ENCODE data around the gene MCUB.

MCUB gene

GRCh38 chr4:109611045-109611646 lies 51.1 kb downstream of the MCUB start:
- DNase-seq (ENCODE audit: low read depth), result peak; percentile 4
- TF ChIP-seq CTCF (IDR thresholded peaks at IDR 0.05; ENCODE audit: low read length, missing control alignments), result no peak
- no peak overlapping the region for H3K4me3 ChIP-seq (replicated peaks; ENCODE audit: low read depth, low read length)

GRCh38 chr4:109614015-109614414 lies 54.0 kb downstream of the MCUB start:
- TF ChIP-seq CTCF (IDR thresholded peaks at IDR 0.05; ENCODE audit: low read length, missing control alignments), result no peak
- H3K4me3 ChIP-seq (replicated peaks; ENCODE audit: low read depth, low read length), result no peak overlapping the region
- DNase-seq (ENCODE audit: low read depth), result no peak

GRCh38 chr4:109614466-109614865 lies 54.4 kb downstream of the MCUB start:
- H3K4me3 ChIP-seq (replicated peaks; ENCODE audit: low read depth, low read length), result no peak overlapping the region
- DNase-seq (ENCODE audit: low read depth), result no peak
- TF ChIP-seq CTCF (IDR thresholded peaks at IDR 0.05; ENCODE audit: low read length, missing control alignments), result no peak

- no peak for TF ChIP-seq CTCF (IDR thresholded peaks at IDR 0.05; ENCODE audit: low read length, missing control alignments)
- H3K4me3 ChIP-seq (replicated peaks; ENCODE audit: low read depth, low read length), result no peak overlapping the region
Measured at GRCh38 chr4:109615742-109616141, 55.7 kb downstream of the MCUB start.

GRCh38 chr4:109616243-109616642 lies 56.2 kb downstream of the MCUB start:
- no peak overlapping the region for H3K4me3 ChIP-seq (replicated peaks; ENCODE audit: low read depth, low read length)
- no peak for DNase-seq (ENCODE audit: low read depth)
- no peak for TF ChIP-seq CTCF (IDR thresholded peaks at IDR 0.05; ENCODE audit: low read length, missing control alignments)

More at GRCh38 chr4:109615742-109616141, 55.7 kb downstream of the MCUB start:
- DNase-seq (ENCODE audit: low read depth), result no peak

GRCh38 chr4:109622626-109623025 lies 62.6 kb downstream of the MCUB start:
- TF ChIP-seq CTCF (IDR thresholded peaks at IDR 0.05; ENCODE audit: low read length, missing control alignments), result no peak
- DNase-seq (ENCODE audit: low read depth), result no peak
- H3K4me3 ChIP-seq (replicated peaks; ENCODE audit: low read depth, low read length), result no peak overlapping the region

- TF ChIP-seq CTCF (IDR thresholded peaks at IDR 0.05; ENCODE audit: low read length, missing control alignments), result no peak
- no peak for DNase-seq (ENCODE audit: low read depth)
- H3K4me3 ChIP-seq (replicated peaks; ENCODE audit: low read depth, low read length), result no peak overlapping the region
Measured at GRCh38 chr4:109624536-109624935, 64.5 kb downstream of the MCUB start.

Data from fibroblast of pulmonary artery (primary cell).